Activated B cell treated with CpG ODN at 0.5 μM for 24 hours (primary cell): Measurements from ENCODE around the gene WDR27. TPM values are rescaled to one million over a fixed set of nuclear protein-coding genes. Genes with fewer than 3 reads are reported as not detected.

ENCODE experiments used
- ATAC-seq: fragments of 200-7000 bp; cut with Tn5 transposase; one replicate; pipeline ENCODE4 v1.10.0; 2021; ENCODE audit warnings: low read depth, mild to moderate bottlenecking, moderate library complexity
- CTCF ChIA-PET: fragments of 350-600 bp; sonication (Branson Sonifier 250); formaldehyde crosslinking; loops from one replicate; lab custom pipeline; 2021; ENCODE audit warnings: antibody characterized with exemption; lab: Charles Lee
- POLR2A ChIA-PET: fragments of 350-600 bp; sonication (Branson Sonifier 250); formaldehyde crosslinking; loops from one replicate; lab custom pipeline; 2021; ENCODE audit warnings: antibody characterized with exemption; lab: Charles Lee
- DNase-seq: peaks from one replicate; pipeline ENCODE4 v3.0.0; 2022
- H3K27ac Mint-ChIP-seq: one replicate; pipeline ENCODE4 v1.8.0; 2020; ENCODE audit warnings: mixed read lengths
- H3K27me3 Mint-ChIP-seq: one replicate; pipeline ENCODE4 v1.8.0; 2021; ENCODE audit warnings: mixed read lengths
- H3K36me3 Mint-ChIP-seq: one replicate; pipeline ENCODE4 v1.8.0; 2021; ENCODE audit warnings: low read depth, mixed read lengths
- H3K4me1 Mint-ChIP-seq: one replicate; pipeline ENCODE4 v1.8.0; 2021; ENCODE audit warnings: mixed read lengths
- H3K4me3 Mint-ChIP-seq: one replicate; pipeline ENCODE4 v1.8.0; 2020; ENCODE audit warnings: mild to moderate bottlenecking, mixed read lengths
- H3K9me3 Mint-ChIP-seq: one replicate; pipeline ENCODE4 v1.8.0; 2020; ENCODE audit warnings: mixed read lengths
- intact Hi-C: fragments of 100-400 bp; cut with micrococcal nuclease; formaldehyde crosslinking; loops from one replicate; pipeline ENCODE4 v1.15.1; 2024
- total RNA-seq: library from RNA; stranded (reverse); gene quantifications from 2 replicates; pipeline ENCODE4 v1.2.3, GENCODE V29; 2022
- TF ChIP-seq, protein P1 (sequence below): fragments of 200-600 bp; IDR thresholded peaks from one replicate; pipeline ENCODE4 v1.8.0; 2022; ENCODE audit warnings: antibody characterized with exemption, mild to moderate bottlenecking

WDR27 gene
- total RNA-seq, 1 donor from 2014 or later = 49.1 TPM

DNA sequence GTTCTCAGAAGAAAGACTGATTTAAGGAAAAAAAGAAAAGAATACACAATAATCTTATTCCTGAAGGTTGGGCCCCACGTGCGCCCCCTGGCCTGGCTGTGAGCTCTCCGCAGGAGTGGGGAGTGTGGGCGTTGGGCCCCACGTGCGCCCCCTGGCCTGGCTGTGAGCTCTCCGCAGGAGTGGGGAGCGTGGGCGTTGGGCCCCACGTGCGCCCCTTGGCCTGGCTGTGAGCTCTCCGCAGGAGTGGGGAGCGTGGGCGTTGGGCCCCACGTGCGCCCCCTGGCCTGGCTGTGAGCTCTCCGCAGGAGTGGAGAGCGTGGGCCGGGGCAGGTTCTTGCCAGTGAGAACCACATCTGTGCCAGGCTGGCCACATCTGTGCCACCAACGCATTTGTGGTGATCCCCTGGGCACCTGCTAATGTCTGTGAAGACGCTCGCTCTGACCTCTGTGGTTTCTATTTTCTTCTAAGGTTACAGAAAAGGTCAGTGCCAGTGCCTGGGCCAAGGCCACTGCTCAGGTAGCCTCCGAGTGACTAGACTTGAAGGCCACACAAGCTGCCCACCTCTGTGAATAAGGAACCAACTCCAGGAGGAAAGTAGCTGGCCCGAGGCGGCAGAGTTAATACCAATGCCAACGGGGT lies 41.0 kb downstream of the WDR27 start:
- no peaks in the 10 kb centered on the region for H3K4me1 Mint-ChIP-seq
- TF ChIP-seq, protein P1, sequence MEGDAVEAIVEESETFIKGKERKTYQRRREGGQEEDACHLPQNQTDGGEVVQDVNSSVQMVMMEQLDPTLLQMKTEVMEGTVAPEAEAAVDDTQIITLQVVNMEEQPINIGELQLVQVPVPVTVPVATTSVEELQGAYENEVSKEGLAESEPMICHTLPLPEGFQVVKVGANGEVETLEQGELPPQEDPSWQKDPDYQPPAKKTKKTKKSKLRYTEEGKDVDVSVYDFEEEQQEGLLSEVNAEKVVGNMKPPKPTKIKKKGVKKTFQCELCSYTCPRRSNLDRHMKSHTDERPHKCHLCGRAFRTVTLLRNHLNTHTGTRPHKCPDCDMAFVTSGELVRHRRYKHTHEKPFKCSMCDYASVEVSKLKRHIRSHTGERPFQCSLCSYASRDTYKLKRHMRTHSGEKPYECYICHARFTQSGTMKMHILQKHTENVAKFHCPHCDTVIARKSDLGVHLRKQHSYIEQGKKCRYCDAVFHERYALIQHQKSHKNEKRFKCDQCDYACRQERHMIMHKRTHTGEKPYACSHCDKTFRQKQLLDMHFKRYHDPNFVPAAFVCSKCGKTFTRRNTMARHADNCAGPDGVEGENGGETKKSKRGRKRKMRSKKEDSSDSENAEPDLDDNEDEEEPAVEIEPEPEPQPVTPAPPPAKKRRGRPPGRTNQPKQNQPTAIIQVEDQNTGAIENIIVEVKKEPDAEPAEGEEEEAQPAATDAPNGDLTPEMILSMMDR = no peak
- H3K4me3 Mint-ChIP-seq = no peak overlapping the region
- DNase-seq (no peak), ATAC-seq (no peak)
- peaks cover 68% of the 10 kb centered on the region for H3K36me3 Mint-ChIP-seq
- POLR2A ChIA-PET = no interaction called here
- no peaks in the 10 kb centered on the region for H3K9me3 Mint-ChIP-seq
- no peak overlapping the region for H3K27ac Mint-ChIP-seq
- CTCF ChIA-PET = no interaction called here
- intact Hi-C loops = no loop called here
- no peaks in the 10 kb centered on the region for H3K27me3 Mint-ChIP-seq

DNA sequence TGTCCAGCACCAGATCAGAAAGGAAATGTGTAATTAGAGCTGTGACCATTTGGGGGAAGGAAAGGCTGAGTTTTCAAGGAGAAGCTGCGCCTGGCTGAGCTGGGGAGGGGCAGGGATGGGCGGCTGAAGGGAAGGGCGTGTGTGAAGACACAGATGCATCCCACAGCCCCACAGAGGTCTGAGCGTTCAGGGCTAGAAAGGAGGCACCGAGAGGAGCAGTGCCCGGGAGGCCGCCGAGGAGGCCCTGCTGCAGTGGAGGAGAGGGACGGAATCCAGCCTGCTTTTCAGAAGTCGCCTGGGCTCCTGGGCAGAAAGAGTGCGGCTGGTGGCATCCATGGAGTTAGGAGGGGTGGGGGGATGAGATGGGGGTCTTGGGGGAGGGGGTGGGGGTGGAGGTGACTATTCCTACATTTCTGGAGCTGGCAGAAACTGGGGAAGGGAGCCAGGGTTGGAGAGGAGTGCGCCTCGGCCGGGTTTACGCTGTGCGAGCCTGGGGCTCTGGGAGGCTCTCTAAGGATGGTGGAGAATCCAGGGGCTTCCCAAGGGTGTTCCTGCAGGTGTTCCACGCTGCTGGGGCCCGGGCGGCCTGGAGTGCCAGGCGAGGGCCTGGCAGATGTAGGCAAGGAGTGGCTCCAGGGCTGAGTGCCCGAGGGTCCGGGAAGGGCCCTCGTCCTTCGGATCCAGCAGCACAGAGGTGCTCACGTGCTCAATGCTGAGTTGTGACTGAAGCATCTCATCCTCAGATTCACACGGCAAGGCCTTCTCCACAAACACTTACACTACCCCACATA lies 41.8 kb downstream of the WDR27 start:
- intact Hi-C loops = no loop called here
- Mint-ChIP-seq H3K36me3 (peaks cover 64% of the 10 kb centered on the region), H3K4me3 (no peak overlapping the region), H3K27me3 (no peaks in the 10 kb centered on the region), H3K4me1 (no peaks in the 10 kb centered on the region), H3K9me3 (no peaks in the 10 kb centered on the region), H3K27ac (no peak overlapping the region)
- no peak for ATAC-seq
- no peak for DNase-seq
- ChIA-PET POLR2A (no interaction called here), CTCF (no interaction called here)
- TF ChIP-seq, protein P1 = no peak

DNA sequence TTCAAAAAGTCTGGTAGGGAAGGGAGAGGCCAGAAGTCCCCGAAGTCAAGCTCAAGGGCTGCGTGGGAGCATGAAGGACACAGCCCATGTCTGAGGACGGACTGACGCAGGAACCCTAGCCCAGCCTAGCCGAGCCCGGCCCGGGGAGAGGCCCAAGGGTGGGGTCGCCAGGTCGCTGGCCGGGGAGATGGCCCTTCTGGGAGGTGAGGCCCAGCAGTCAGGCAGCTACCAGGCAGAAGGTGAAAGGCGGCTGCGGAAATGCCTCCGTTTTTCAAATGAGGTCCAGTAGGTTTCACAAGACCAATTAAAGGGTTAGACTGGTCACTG lies 44.6 kb downstream of the WDR27 start:
- Mint-ChIP-seq H3K36me3 (peaks cover 57% of the 10 kb centered on the region), H3K9me3 (no peaks in the 10 kb centered on the region), H3K27me3 (no peaks in the 10 kb centered on the region), H3K27ac (no peak overlapping the region), H3K4me3 (no peak overlapping the region), H3K4me1 (no peaks in the 10 kb centered on the region)
- ATAC-seq = no peak
- ChIA-PET POLR2A (no interaction called here), CTCF (no interaction called here)
- no peak for DNase-seq
- TF ChIP-seq, protein P1 = no peak
- intact Hi-C loops = no loop called here

DNA sequence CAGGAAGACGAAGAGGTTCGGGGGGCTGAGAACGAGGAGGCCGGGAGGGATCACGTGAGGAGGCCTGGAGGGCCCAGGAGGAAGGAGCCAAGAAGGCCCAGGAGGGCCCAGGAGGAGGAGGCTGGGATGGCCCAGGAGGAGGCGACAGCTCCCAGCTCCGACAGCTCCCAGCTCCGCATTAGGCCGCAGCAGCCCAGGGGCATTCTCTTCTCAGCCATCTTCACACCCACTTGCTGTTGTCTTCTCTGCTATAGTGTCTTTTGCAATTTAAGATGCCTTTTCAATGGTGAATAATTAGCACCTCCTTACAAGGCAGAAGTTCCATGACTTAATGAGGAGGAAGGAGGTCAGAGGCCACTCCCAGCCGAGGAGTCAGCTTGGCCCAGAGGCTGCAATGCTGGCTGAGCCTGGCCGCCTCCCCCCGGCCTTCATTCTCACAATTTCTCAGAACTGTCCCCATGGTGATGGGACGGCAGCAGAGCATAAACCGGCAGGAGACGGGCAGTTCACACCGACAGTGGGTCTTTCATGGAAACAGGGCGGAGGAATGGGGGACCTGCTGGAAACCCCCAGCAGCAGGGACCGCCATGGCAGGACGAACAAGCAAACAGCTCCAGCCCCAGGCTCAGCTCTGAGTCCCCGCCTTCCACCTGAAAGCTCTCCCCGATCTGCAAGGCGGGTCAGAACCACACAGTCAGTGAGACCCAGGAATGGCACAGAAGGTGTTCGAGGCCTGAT lies 45.1 kb downstream of the WDR27 start:
- CTCF ChIA-PET = no interaction called here
- Mint-ChIP-seq H3K27ac (no peak overlapping the region), H3K4me1 (no peaks in the 10 kb centered on the region), H3K27me3 (no peaks in the 10 kb centered on the region), H3K9me3 (no peaks in the 10 kb centered on the region), H3K36me3 (peaks cover 54% of the 10 kb centered on the region), H3K4me3 (no peak overlapping the region)
- DNase-seq (no peak), ATAC-seq (no peak)
- TF ChIP-seq, protein P1 = no peak
- POLR2A ChIA-PET = no interaction called here
- intact Hi-C loops = no loop called here
